Endodermal cell (in vitro differentiated cells): ENCODE measurements around the gene CLCN7. TPM values are rescaled to one million over a fixed set of nuclear protein-coding genes. Genes with fewer than 3 reads are reported as not detected.

Experiments used
- DNase-seq: peaks from one replicate; pipeline ENCODE4 v3.0.0-alpha.2; 2017
- H3K27ac ChIP-seq: 2 replicates; pipeline ENCODE4 v1.5.1; 2013; ENCODE audit warnings: mild to moderate bottlenecking, low read depth, low read length, moderate library complexity
- H3K27me3 ChIP-seq: 2 replicates; pipeline ENCODE4 v1.6.1; 2013; ENCODE audit warnings: mild to moderate bottlenecking, low read length, moderate library complexity; ENCODE audit not compliant: insufficient read depth, control insufficient read depth, poor library complexity, severe bottlenecking
- H3K36me3 ChIP-seq: 2 replicates; pipeline ENCODE4 v1.7.0; 2013; ENCODE audit warnings: mild to moderate bottlenecking, low read length, moderate library complexity; ENCODE audit not compliant: control insufficient read depth, insufficient read depth
- H3K4me1 ChIP-seq: one replicate; pipeline ENCODE4 v1.7.0; 2013; ENCODE audit warnings: low read length; ENCODE audit not compliant: control insufficient read depth, insufficient read depth
- H3K4me3 ChIP-seq: 2 replicates; pipeline ENCODE4 v1.5.1; 2013; ENCODE audit warnings: mild to moderate bottlenecking, low read length, moderate library complexity
- H3K9ac ChIP-seq: 2 replicates; pipeline ENCODE4 v1.6.1; 2013; ENCODE audit warnings: mild to moderate bottlenecking, low read length, moderate library complexity; ENCODE audit not compliant: poor library complexity, severe bottlenecking; ENCODE audit errors: extremely low read depth
- H3K9me3 ChIP-seq: 2 replicates; pipeline ENCODE4 v1.6.1; 2013; ENCODE audit warnings: mild to moderate bottlenecking, low read length, moderate library complexity; ENCODE audit not compliant: control insufficient read depth
- H3K27ac Mint-ChIP-seq: 2 replicates; pipeline ENCODE4 v1.8.0; 2020; ENCODE audit warnings: mixed read lengths
- H3K27me3 Mint-ChIP-seq: 2 replicates; pipeline ENCODE4 v1.8.0; 2021; ENCODE audit warnings: mild to moderate bottlenecking, mixed read lengths; ENCODE audit not compliant: insufficient read depth
- H3K36me3 Mint-ChIP-seq: 2 replicates; pipeline ENCODE4 v1.8.0; 2020; ENCODE audit warnings: low read depth, mixed read lengths
- H3K4me1 Mint-ChIP-seq: 2 replicates; pipeline ENCODE4 v1.8.0; 2020; ENCODE audit warnings: mixed read lengths
- H3K4me3 Mint-ChIP-seq: 2 replicates; pipeline ENCODE4 v1.8.0; 2020; ENCODE audit warnings: mild to moderate bottlenecking, moderate library complexity, mixed read lengths
- H3K9me3 Mint-ChIP-seq: 2 replicates; pipeline ENCODE4 v1.8.0; 2020; ENCODE audit warnings: mild to moderate bottlenecking, mixed read lengths
- CTCF ChIP-seq: fragments of 200-600 bp; sonication (generic); conservative IDR thresholded peaks from 2 replicates; pipeline ENCODE4 v1.5.0; 2021; ENCODE audit warnings: antibody characterized with exemption, mild to moderate bottlenecking
- WGBS, 2 experiments: methylation state at CpG; one replicate each; pipeline versions ENCODE4 v1.1.5 to v1.1.7; 2013; ENCODE audit warnings: missing lambda C conversion rate in 2 of 2, mixed read lengths in 1 of 2; ENCODE audit not compliant: insufficient coverage in 1 of 2, insufficient read length in 1 of 2; 5-methylcytosine and 5-hydroxymethylcytosine counted together
- total RNA-seq, 2 donors: library from RNA; stranded (reverse); fragmentation: NEBNext Ultra II Directional in 1 of 2; extraction: Animal tissue kit (Norgen Biotek cat#: 25700) in 1 of 2; gene quantifications; 2 replicates in 1 of 2; 3 replicates in 1 of 2; pipeline ENCODE4 v1.2.1, GENCODE V29; 2021

CLCN7 gene
- total RNA-seq, 2 donors from 2014 or later: 94.4 to 96.7 TPM

- Histone ChIP-seq H3K27me3 (peaks cover under 1% of the 10 kb centered on the region), H3K36me3 (no peaks in the 10 kb centered on the region), H3K4me3 (no peak overlapping the region), H3K9me3 (no peaks in the 10 kb centered on the region), H3K4me1 (peaks cover 5% of the 10 kb centered on the region), H3K27ac (no peak overlapping the region), H3K9ac (no peak overlapping the region)
- Mint-ChIP-seq H3K36me3 (no peaks in the 10 kb centered on the region), H3K4me3 (no peak overlapping the region), H3K4me1 (peaks cover 1% of the 10 kb centered on the region), H3K27ac (no peak overlapping the region), H3K27me3 (peaks cover 13% of the 10 kb centered on the region), H3K9me3 (no peaks in the 10 kb centered on the region)
- TF ChIP-seq CTCF: no peak
- DNase-seq: no peak
- WGBS, 2 experiments: 90 to 93% methylated on average over 7 to 11 of the region's 12 CpGs
Measured at GRCh38 chr16:1489077-1489476, 14.2 kb upstream of the CLCN7 start.

GRCh38 chr16:1488619-1489018, 13.8 kb upstream of the CLCN7 start, which contains the start of gene PTX4:
PTX4 (minus strand) TSS chr16:1488944; CDS start chr16:1488909, 35 bp downstream.
- peaks cover 5% of the 10 kb centered on the region for H3K4me1 ChIP-seq
- no peak within 1 kb of the TSS for H3K27ac Mint-ChIP-seq
- peaks cover 5% of the 10 kb centered on the region for H3K27me3 ChIP-seq
- H3K36me3 Mint-ChIP-seq: no peaks in the 10 kb centered on the region
- no peaks in the 10 kb centered on the region for H3K9me3 ChIP-seq
- TF ChIP-seq CTCF: no peak
- no peaks in the 10 kb centered on the region for H3K4me1 Mint-ChIP-seq
- no peak within 1 kb of the TSS for H3K4me3 Mint-ChIP-seq
- H3K27ac ChIP-seq: no peak within 1 kb of the TSS
- peaks cover 18% of the 10 kb centered on the region for H3K27me3 Mint-ChIP-seq
- no peaks in the 10 kb centered on the region for H3K36me3 ChIP-seq
- no peak within 1 kb of the TSS for H3K4me3 ChIP-seq
- H3K9me3 Mint-ChIP-seq: no peaks in the 10 kb centered on the region
- no peak within 1 kb of the TSS for H3K9ac ChIP-seq
- WGBS, 2 experiments: 92 to 93% methylated on average over 18 to 19 of the region's 19 CpGs
- no peak for DNase-seq

GRCh38 chr16:1488054-1488601, 13.3 kb upstream of the CLCN7 start:
- H3K4me3 ChIP-seq: no peak overlapping the region
- peaks cover 5% of the 10 kb centered on the region for H3K4me1 ChIP-seq
- no peaks in the 10 kb centered on the region for H3K36me3 Mint-ChIP-seq
- H3K4me1 Mint-ChIP-seq: no peaks in the 10 kb centered on the region
- DNase-seq: no peak
- no peak overlapping the region for H3K9ac ChIP-seq
- H3K9me3 ChIP-seq: no peaks in the 10 kb centered on the region
- H3K9me3 Mint-ChIP-seq: no peaks in the 10 kb centered on the region
- no peak overlapping the region for H3K27ac Mint-ChIP-seq
- no peak overlapping the region for H3K4me3 Mint-ChIP-seq
- H3K36me3 ChIP-seq: no peaks in the 10 kb centered on the region
- no peak overlapping the region for H3K27ac ChIP-seq
- H3K27me3 Mint-ChIP-seq: peaks cover 22% of the 10 kb centered on the region
- peaks cover 7% of the 10 kb centered on the region for H3K27me3 ChIP-seq
- no peak for TF ChIP-seq CTCF
- WGBS, 2 experiments: 93 to 96% methylated on average over 23 to 24 of the region's 24 CpGs
